22Rv1 (cell line): Measurements from ENCODE around the gene CNIH2.

Source experiments
- ZFX ChIP-seq: fragments of 450-650 bp; IDR thresholded peaks from 2 replicates; pipeline ENCODE4 v1.6.1; 2017; ENCODE audit warnings: antibody characterized with exemption, borderline replicate concordance
- TF ChIP-seq, protein P1 (sequence below): fragments of 450-650 bp; IDR thresholded peaks from 2 replicates; pipeline ENCODE4 v1.5.1; 2017; ENCODE audit warnings: mild to moderate bottlenecking

DNA sequence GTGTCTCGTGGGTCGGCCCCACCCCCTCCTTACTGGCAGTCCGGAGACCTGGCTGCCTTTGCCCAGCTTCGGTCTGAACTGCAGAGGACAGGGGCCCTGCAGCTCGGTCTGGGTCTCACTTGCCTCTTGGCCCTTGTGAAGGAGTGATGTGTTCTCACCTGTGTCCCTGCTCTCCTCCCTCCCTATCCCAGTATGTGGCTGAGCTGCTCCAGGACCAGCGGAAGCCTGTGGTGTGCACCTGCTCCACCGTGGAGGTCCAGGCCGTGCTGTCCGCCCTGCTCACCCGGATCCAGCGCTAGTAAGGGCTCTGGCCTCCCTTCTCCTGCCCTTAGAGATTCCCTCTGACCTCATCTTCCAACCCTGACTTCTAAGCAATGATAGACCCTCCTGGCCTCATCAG lies 45.2 kb upstream of the CNIH2 start:
- TF ChIP-seq, protein P1, sequence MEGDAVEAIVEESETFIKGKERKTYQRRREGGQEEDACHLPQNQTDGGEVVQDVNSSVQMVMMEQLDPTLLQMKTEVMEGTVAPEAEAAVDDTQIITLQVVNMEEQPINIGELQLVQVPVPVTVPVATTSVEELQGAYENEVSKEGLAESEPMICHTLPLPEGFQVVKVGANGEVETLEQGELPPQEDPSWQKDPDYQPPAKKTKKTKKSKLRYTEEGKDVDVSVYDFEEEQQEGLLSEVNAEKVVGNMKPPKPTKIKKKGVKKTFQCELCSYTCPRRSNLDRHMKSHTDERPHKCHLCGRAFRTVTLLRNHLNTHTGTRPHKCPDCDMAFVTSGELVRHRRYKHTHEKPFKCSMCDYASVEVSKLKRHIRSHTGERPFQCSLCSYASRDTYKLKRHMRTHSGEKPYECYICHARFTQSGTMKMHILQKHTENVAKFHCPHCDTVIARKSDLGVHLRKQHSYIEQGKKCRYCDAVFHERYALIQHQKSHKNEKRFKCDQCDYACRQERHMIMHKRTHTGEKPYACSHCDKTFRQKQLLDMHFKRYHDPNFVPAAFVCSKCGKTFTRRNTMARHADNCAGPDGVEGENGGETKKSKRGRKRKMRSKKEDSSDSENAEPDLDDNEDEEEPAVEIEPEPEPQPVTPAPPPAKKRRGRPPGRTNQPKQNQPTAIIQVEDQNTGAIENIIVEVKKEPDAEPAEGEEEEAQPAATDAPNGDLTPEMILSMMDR, result no peak
- TF ChIP-seq ZFX, result no peak
